HepG2 (cell line): ENCODE measurements around the gene NUBPL. TPM values are rescaled to one million over a fixed set of nuclear protein-coding genes. Genes with fewer than 3 reads are reported as not detected.

Source experiments
- ATAC-seq: fragments of 200-7000 bp; cut with Tn5 transposase; 3 replicates; pipeline ENCODE4 v1.9.1; 2020; ENCODE audit warnings: mild to moderate bottlenecking, moderate library complexity
- BruUV-seq: library from RNA; stranded (reverse); fragments of 400-500 nt; replicated peaks from 2 replicates; lab custom pipeline; 2021; lab: Mats Ljungman, UMichigan
- CTCF ChIA-PET: fragments of 300-600 bp; formaldehyde crosslinking; extraction: SDS; loops from one replicate; lab custom pipeline; 2021; ENCODE audit warnings: low total read pairs, inconsistent platforms, low intra/inter-chr PET ratio; lab: Yijun Ruan, JAX
- POLR2A ChIA-PET: fragments of 350-600 bp; sonication (Branson Sonifier 250); formaldehyde crosslinking; loops from one replicate; lab custom pipeline; 2020; ENCODE audit warnings: antibody characterized with exemption, inconsistent platforms; lab: Yijun Ruan, JAX
- DNase-seq: peaks from one replicate; pipeline ENCODE4 v3.0.0-alpha.2; 2015; ENCODE audit warnings: low spot score
- FAIRE-seq: peaks from 3 replicates; lab custom pipeline; 2011; peaks lifted over from hg19 to GRCh38; lab: Jason Lieb, UNC
- H2AFZ ChIP-seq: one replicate; pipeline ENCODE4 v1.6.1; 2011; ENCODE audit warnings: low read length, inconsistent platforms
- H3K27ac ChIP-seq: fragments of 300-600 bp; 3 replicates; pipeline ENCODE4 v1.8.0; 2011; ENCODE audit warnings: mixed run types, mild to moderate bottlenecking, mixed read lengths, low read length, inconsistent platforms; ENCODE audit not compliant: insufficient read depth; ENCODE audit errors: extremely low read length
- H3K27me3 ChIP-seq, 2 experiments: fragments of 200-600 bp in 1 of 2; 2 replicates in 1 of 2; 3 replicates in 1 of 2; pipeline versions ENCODE4 v1.6.0 to v1.8.0; 2011; ENCODE audit warnings: low read length in 2 of 2, mild to moderate bottlenecking in 2 of 2, moderate library complexity in 2 of 2, inconsistent platforms in 1 of 2; ENCODE audit not compliant: insufficient read depth in 2 of 2, control insufficient read depth in 1 of 2
- H3K36me3 ChIP-seq, 2 experiments: fragments of 200-600 bp in 1 of 2; replicated peaks in 1 of 2; 2 replicates in 1 of 2; 3 replicates in 1 of 2; pipeline versions ENCODE4 v1.5.1 to v1.8.0; 2011; ENCODE audit warnings: low read length in 2 of 2, inconsistent platforms in 1 of 2; ENCODE audit not compliant: insufficient read depth in 2 of 2, control insufficient read depth in 1 of 2
- H3K4me1 ChIP-seq: 2 replicates; pipeline ENCODE4 v1.5.1; 2012; ENCODE audit warnings: low read length, inconsistent platforms; ENCODE audit not compliant: insufficient read depth
- H3K4me2 ChIP-seq: 2 replicates; pipeline ENCODE4 v1.6.0; 2011; ENCODE audit warnings: low read depth, low read length, inconsistent platforms
- H3K4me3 ChIP-seq, 3 experiments: fragments of 200-600 bp in 1 of 3; sonication (generic), shearing (Covaris generic) in 1 of 3; replicated peaks in 1 of 3; 2 replicates each; pipeline ENCODE4 v1.5.1; 2011 to 2016; ENCODE audit warnings: low read length in 3 of 3, inconsistent platforms in 2 of 3, low read depth in 2 of 3, mild to moderate bottlenecking in 2 of 3, control low read depth in 1 of 3, mixed read lengths in 1 of 3; ENCODE audit not compliant: insufficient read depth in 1 of 3
- H3K79me2 ChIP-seq: one replicate; pipeline ENCODE4 v1.6.1; 2011; ENCODE audit warnings: low read length, inconsistent platforms; ENCODE audit not compliant: insufficient read depth
- H3K9ac ChIP-seq: 2 replicates; pipeline ENCODE4 v1.6.0; 2011; ENCODE audit warnings: mild to moderate bottlenecking, low read depth, low read length, inconsistent platforms; ENCODE audit not compliant: insufficient read depth
- H3K9me3 ChIP-seq: 2 replicates; pipeline ENCODE4 v1.5.1; 2012; ENCODE audit warnings: mild to moderate bottlenecking, low read length
- H4K20me1 ChIP-seq: 2 replicates; pipeline ENCODE4 v1.6.0; 2011; ENCODE audit warnings: inconsistent platforms, mild to moderate bottlenecking, low read length, moderate library complexity; ENCODE audit not compliant: insufficient read depth
- ADNP ChIP-seq: sonication (generic); formaldehyde crosslinking; IDR thresholded peaks from 2 replicates; pipeline ENCODE4 v1.4.0; 2020; ENCODE audit warnings: missing genetic modification reagents
- AGO2 ChIP-seq: fragments of 200-400 bp; formaldehyde crosslinking; optimal IDR thresholded peaks from 2 replicates; pipeline ENCODE3; 2017; ENCODE audit warnings: mild to moderate bottlenecking, low read depth, low read length, moderate library complexity
- AHDC1 ChIP-seq: sonication (generic); formaldehyde crosslinking; IDR thresholded peaks from 2 replicates; pipeline ENCODE4 v1.5.1; 2020; ENCODE audit warnings: mild to moderate bottlenecking, missing genetic modification reagents, borderline replicate concordance
- FUBP1 ChIP-seq: sonication (generic); formaldehyde crosslinking; IDR thresholded peaks from 2 replicates; pipeline ENCODE4 v1.5.1; 2020; ENCODE audit warnings: missing genetic modification reagents, mild to moderate bottlenecking, borderline replicate concordance
- HNF4A ChIP-seq: sonication (generic); formaldehyde crosslinking; IDR thresholded peaks from 2 replicates; pipeline ENCODE4 v1.4.0; 2020; ENCODE audit warnings: missing genetic modification reagents
- JUND ChIP-seq: sonication (generic); formaldehyde crosslinking; IDR thresholded peaks from 2 replicates; pipeline ENCODE4 v1.8.0; 2022; ENCODE audit warnings: mild to moderate bottlenecking, missing genetic modification reagents
- NKX3-1 ChIP-seq: sonication (generic); formaldehyde crosslinking; IDR thresholded peaks from 2 replicates; pipeline ENCODE4 v1.5.0; 2020; ENCODE audit warnings: missing genetic modification reagents
- SIN3A ChIP-seq: IDR thresholded peaks from 2 replicates; pipeline ENCODE4 v1.6.1; 2011; ENCODE audit warnings: low read depth, mild to moderate bottlenecking, control low read depth, low read length, borderline replicate concordance
- TFE3 ChIP-seq: IDR thresholded peaks from 2 replicates; pipeline ENCODE4 v1.6.1; 2016
- ZNF17 ChIP-seq: sonication (generic); formaldehyde crosslinking; IDR thresholded peaks from 2 replicates; pipeline ENCODE4 v1.5.0; 2020; ENCODE audit warnings: mild to moderate bottlenecking, missing genetic modification reagents
- ZNF441 ChIP-seq: sonication (generic); formaldehyde crosslinking; IDR thresholded peaks from 2 replicates; pipeline ENCODE4 v1.7.0; 2021; ENCODE audit warnings: missing genetic modification reagents, borderline replicate concordance
- ZNF670 ChIP-seq: sonication (generic); formaldehyde crosslinking; IDR thresholded peaks from 2 replicates; pipeline ENCODE4 v1.8.0; 2022; ENCODE audit warnings: mild to moderate bottlenecking, missing genetic modification reagents, borderline replicate concordance
- ZNF792 ChIP-seq: IDR thresholded peaks from 2 replicates; pipeline ENCODE4 v1.6.1; 2016
- WGBS: methylation state at CpG from one replicate; pipeline ENCODE4 v1.1.6; 2017; ENCODE audit warnings: low lambda C conversion rate; 5-methylcytosine and 5-hydroxymethylcytosine counted together
- in situ Hi-C: cut with HindIII; loops from 2 replicates; pipeline ENCODE4 v1.10.0; 2017; ENCODE audit warnings: low pct_unique_long_range_greater_than_20kb; ENCODE audit not compliant: extremely low pct_ligation_motif_present
- intact Hi-C: fragments of 100-400 bp; cut with micrococcal nuclease; formaldehyde crosslinking; loops from one replicate; pipeline ENCODE4 v1.10.0; 2022; ENCODE audit not compliant: unreplicated experiment
- polyA plus RNA-seq, 8 experiments: library from polyadenylated mRNA; depleted of rRNA in 3 of 8; stranded (reverse) in 7 of 8; unstranded in 1 of 8; fragments of >200 nt; fragmentation: Illumina TruSeq in 4 of 8; extraction: Trizol in 4 of 8; gene quantifications; 2 replicates each; pipeline versions ENCODE4 v1.2.1 to v1.2.3, GENCODE V29; 2011 to 2016; ENCODE audit warnings: low read depth in 4 of 8, missing spikeins in 1 of 8, mixed read lengths in 1 of 8; ENCODE audit not compliant: insufficient read depth in 1 of 8
- total RNA-seq, 5 experiments: library from RNA; depleted of rRNA; stranded (reverse); fragments of >200 nt; fragmentation: Illumina TruSeq; extraction: Trizol; gene quantifications; 2 replicates each; pipeline ENCODE4 v1.2.3, GENCODE V29; 2016; ENCODE audit warnings: low read depth in 1 of 5

The NUBPL gene
- total and polyA plus RNA-seq, 2 of the 13 experiments (the other 11 are each of a cell fraction or from before 2014, with no cell fraction given) = 21.3 to 44.1 TPM

DNA sequence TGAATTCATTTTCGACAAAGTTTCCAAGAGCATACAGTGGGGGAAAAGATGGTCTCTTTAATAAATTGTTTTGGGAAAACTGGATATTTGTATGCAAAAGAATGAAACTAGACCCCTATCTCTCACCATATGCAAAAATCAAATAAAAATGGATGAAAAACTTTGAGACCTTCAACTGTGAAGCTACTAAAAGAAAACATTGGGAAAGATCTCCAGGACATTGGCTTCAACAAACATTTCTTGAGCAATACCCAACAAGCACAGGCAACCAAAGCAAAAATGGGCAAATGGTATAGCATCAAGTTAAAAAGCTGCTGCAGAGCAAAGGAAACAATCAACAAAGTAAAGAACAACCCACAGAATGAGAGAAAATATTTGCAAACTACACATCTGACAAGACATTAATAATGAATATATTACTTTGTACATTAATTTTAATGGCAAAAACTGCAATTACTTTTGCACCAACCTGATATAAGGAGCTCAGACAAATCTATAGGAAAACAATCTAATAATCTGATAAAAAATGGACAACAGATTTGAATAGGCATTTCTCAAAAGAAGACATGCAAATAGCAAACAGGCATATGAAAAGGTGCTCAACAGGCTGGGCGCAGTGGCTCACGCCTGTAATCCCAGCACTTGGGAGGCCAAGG lies 50.7 kb downstream of the NUBPL start:
- CTCF ChIA-PET = no interaction called here
- Histone ChIP-seq H3K27me3 (no peaks in the 10 kb centered on the region), H2AFZ (no peak overlapping the region), H3K4me3 (no peak overlapping the region), H3K4me2 (no peak overlapping the region), H3K79me2 (no peaks in the 10 kb centered on the region), H3K4me1 (peaks cover 10% of the 10 kb centered on the region), H3K27ac (no peak overlapping the region), H4K20me1 (no peaks in the 10 kb centered on the region), H3K9ac (no peak overlapping the region), H3K9me3 (no peaks in the 10 kb centered on the region), H3K36me3 (no peaks in the 10 kb centered on the region; a peak in 1 of 5 replicates)
- in situ Hi-C loops (no loop called here), intact Hi-C loops (no loop called here)
- 86% methylated on average over 3 of the region's 3 CpGs for WGBS
- FAIRE-seq = no peak
- peak; percentile 70 for ATAC-seq
- BruUV-seq = TSS peak; percentile 20
- peak; percentile 34 for DNase-seq
- POLR2A ChIA-PET = interaction anchor here (0.9 kb wide), 1 partner anchor 191 kb away, joined by 3 read pairs; the partner anchor contains the start of gene HEATR5A
- TF ChIP-seq ZNF792 (CRISPR knock-in tag) = peak; percentile 63; the same call in 1 of the 2 replicates
- TF ChIP-seq ZNF17 = no peak
- TF ChIP-seq HNF4A (CRISPR knock-in tag) = peak; percentile 26; the same call in 1 of the 2 replicates
- TF ChIP-seq TFE3 = no peak
- no peak for TF ChIP-seq SIN3A
- TF ChIP-seq AHDC1 (CRISPR knock-in tag) = peak; percentile 69; the same call in 1 of the 2 replicates
- TF ChIP-seq JUND (CRISPR knock-in tag) = no peak
- no peak for TF ChIP-seq AGO2
- no peak for TF ChIP-seq ADNP (CRISPR knock-in tag)
- TF ChIP-seq FUBP1 (CRISPR knock-in tag) = no peak
- TF ChIP-seq ZNF441 = no peak
- no peak for TF ChIP-seq NKX3-1
- 0 out of 2 replicates have a peak, but pooled peaks have one; percentile 20 for TF ChIP-seq ZNF670
